GM21447 (cell line): ENCODE data around the gene RNU5D-1.
A peak's percentile ranks its signal among the peaks of the same experiment; 100 is the strongest.
"Not testable (repeated sequence)": the region's sequence is repeated elsewhere in the genome, so short reads cannot be mapped to it uniquely, and the experiment has no call there.

Experiments
- ATAC-seq: cut with Tn5 transposase; IDR thresholded peaks from one replicate; pipeline ENCODE4 v1.9.1; 2021; ENCODE audit not compliant: unreplicated experiment

RNU5D-1 gene

DNA sequence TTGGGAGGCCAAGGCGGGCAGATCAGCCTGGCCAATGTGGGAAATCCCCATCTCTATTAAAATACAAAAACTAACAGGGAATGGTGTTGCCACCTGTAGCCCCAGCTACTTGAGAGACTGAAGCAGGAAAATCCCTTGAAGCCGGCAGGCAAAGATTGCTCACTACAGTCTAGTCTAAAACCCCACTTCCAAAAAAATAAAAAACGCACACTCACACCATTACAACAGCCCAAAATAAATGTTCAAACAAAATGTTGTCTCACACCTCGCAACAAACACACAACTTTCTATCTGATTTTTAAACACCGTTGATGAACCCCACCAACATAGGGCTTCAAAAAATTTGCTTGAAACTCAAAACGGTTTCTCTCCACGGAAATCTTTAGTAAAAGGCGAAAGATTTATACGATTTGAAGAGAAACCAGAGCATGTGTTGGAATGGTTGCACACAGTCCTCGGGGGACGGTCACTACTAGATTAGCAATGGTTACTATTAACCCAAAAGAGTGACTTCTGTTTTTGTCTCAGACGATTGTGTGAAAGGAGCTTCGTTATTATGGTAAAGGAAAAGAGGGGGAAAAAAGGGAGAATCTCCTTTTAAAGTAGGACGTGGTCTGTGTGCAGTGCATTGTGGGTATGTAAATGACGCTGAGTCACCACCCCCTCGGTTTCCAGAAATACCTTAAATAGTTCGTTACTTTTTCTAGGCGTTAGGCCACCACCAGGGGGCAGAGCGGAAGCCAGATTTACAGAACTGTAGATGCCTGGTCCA is at the start of gene RNU5D-1:
TSS of gene RNU5D-1 (minus strand) at position 430 of the 772 bp plus-strand sequence.
- ATAC-seq = peak; percentile 58

GRCh38 chr1:44780583-44781121 is 49.7 kb upstream of the RNU5D-1 start:
- ATAC-seq = no peak

- no peak for ATAC-seq
Measured at GRCh38 chr1:44778705-44779576, 48.0 kb upstream of the RNU5D-1 start.

DNA sequence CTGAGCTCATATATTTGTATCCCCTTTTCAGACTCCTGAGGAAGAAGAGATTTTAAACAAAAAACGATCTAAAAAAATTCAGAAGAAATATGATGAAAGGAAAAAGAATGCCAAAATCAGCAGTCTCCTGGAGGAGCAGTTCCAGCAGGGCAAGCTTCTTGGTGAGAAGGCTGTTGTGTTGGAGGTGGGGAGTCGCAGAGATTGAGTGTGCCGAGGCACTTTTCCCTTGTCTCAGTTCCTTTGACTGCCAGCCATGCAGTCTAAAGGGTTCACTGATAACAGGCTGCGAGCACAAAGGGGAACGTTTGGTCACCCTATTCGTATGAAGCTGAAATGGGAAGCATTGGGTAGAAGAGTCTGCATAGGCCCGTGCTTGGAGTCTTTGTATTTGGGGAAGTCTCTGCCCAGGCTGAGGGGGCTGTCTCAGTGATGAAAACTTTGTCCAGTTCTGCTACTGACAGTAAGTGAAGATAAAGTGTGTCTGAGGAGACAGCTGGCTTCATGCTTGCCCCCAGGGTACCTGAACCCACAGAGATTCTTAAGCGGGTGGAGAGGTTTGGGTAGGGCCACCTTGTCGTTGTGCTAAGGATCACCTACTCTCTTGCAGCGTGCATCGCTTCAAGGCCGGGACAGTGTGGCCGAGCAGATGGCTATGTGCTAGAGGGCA is 47.1 kb upstream of the RNU5D-1 start:
- ATAC-seq = no peak

- ATAC-seq = no peak
Measured at GRCh38 chr1:44777547-44777946, 46.6 kb upstream of the RNU5D-1 start.

DNA sequence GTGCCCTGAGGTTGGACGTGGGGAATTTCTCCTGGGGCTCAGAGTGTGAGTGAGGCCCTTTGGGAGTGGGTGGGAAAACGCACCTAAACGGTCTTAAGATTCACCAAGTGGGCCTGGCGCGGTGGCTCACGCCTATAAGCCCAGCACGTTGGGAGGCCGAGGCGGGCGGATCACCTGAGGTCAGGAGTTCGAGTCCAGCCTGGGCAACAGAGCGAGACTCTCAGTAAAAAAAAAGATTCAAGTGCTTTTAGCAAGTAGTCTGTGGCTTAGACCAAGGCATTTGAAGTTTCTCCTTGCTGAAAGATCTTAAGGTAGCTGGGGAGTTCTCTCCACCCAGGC is 45.7 kb upstream of the RNU5D-1 start:
- no peak for ATAC-seq

DNA sequence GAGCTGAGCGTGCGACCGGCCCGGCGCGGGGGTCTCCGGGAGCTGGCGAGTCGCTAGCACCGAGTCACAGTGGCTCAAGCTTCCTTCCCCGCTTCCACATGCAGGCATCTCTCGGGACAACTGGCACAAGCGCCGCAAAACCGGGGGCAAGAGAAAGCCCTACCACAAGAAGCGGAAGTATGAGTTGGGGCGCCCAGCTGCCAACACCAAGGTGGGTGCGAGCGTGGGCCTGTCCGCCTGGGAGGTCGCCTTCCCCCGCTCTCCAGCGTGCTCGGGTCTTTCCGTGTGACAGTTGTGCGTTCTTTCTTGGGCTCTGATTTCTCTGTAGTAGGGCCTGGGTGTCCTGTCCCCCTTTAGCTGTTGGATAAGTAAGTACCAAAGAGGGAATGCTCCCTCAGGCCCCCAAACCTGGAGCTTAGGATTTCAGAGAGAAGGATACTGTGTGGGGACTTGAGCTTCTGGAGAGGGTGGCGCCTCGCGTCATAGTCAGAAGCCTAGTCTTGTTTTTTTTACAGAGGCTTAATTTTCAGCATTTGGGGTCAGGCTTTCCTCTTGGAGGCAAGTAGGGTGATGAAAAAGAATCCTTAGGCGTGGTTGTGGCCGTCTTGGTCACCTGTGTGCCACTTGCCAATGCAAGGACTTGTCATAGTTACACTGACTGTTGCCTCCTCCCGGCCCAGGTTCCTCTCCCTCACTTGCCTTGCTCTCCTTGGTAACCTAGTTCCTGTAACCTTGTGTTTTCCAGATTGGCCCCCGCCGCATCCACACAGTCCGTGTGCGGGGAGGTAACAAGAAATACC is 45.2 kb upstream of the RNU5D-1 start:
- peak; percentile 15 for ATAC-seq

- peak; percentile 69 for ATAC-seq
Measured at GRCh38 chr1:44775078-44775929, 44.3 kb upstream of the RNU5D-1 start, which contains the start of gene RPS8. Gene RPS8 (plus strand): TSS chr1:44775540. CDS start chr1:44775597, 57 bp downstream.

DNA sequence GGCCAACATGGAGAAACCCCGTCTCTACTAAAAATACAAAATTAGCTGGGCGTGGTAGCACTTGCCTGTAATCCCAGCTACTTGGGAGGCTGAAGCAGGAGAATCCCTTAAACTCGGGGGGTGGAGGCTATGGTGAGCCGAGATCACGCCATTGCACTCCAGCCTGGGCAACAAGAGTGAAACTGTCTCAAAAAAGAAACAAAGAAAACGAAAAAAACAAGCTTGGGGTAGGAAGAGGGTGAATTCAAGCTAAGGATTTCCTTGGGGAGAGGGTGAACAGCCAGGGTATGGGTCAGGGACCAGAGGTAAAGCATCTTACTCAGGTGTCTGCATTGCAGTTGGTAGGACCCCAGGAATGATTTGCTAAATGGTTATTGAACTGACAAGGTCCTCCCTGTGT is 35.5 kb upstream of the RNU5D-1 start:
- not testable (repeated sequence) for ATAC-seq

DNA sequence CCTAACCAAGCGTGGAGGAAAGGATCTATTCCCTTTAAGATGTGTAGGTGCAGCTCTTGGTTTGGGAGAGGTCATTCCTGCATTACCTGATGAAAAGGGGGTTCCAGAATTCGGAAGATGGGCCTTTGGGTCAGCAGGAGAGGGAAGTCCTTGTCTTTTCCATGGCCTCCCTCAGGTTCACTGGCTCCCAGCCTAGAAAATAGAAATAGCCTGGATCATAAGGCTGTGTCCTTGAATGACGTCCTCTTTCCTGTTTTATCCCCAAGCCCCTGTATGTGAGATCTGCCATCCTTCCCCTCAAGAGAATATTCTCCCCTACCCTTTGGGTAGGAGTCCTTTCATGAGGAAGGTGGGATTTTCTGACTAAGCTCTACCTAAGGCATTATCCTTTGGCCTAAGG is 29.9 kb upstream of the RNU5D-1 start:
- ATAC-seq = no peak

GRCh38 chr1:44759077-44759476 is 28.1 kb upstream of the RNU5D-1 start:
- no peak for ATAC-seq

GRCh38 chr1:44757420-44757819 is 26.4 kb upstream of the RNU5D-1 start:
- ATAC-seq = peak; percentile 65

- ATAC-seq = no peak
Measured at GRCh38 chr1:44747878-44748277, 16.9 kb upstream of the RNU5D-1 start.

DNA sequence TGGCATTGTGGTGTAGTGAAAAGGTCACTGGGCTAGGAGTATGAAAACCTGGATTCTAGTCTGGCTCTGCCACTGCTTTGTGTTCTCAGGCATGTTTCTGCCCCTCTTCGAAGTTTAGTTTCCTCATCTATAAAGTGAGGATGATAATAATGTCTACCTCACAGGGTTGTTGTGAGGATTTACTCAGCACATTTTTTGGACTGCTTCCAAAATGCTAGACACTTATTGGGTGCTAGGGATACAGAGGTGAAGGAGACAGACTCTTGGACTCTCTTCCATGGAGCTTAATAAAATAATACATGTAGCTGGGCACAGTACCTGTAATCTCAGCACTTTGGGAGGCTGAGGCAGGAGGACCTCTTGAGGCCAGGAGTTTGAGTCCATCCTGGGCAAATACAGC is 12.2 kb upstream of the RNU5D-1 start:
- ATAC-seq = no peak

- peak; percentile 7 for ATAC-seq
Measured at GRCh38 chr1:44740179-44740617, 9.2 kb upstream of the RNU5D-1 start.

- ATAC-seq = peak; percentile 96
Measured at GRCh38 chr1:44739307-44740178, 8.6 kb upstream of the RNU5D-1 start, which contains the start of gene KIF2C. Gene KIF2C (plus strand): TSS chr1:44739837. CDS start chr1:44739933, 96 bp downstream.

- ATAC-seq = not testable (repeated sequence)
Measured at GRCh38 chr1:44738953-44739306, 8.0 kb upstream of the RNU5D-1 start.

- no peak for ATAC-seq
Measured at GRCh38 chr1:44735992-44736391, 5.0 kb upstream of the RNU5D-1 start.
